HCT116 (cell line): ENCODE results near the gene ABR.

Experiments used
- ATF3 ChIP-seq: IDR thresholded peaks from 2 replicates; pipeline ENCODE4 v1.6.1; 2012
- CEBPB ChIP-seq: IDR thresholded peaks from 2 replicates; pipeline ENCODE4 v1.6.1; 2012; ENCODE audit warnings: low read depth
- CTCF ChIP-seq, 3 experiments: fragments of 200-600 bp in 1 of 3; sonication (generic) in 1 of 3; IDR thresholded peaks in 2 of 3; conservative IDR thresholded peaks in 1 of 3; 2 replicates each; pipeline ENCODE4 v1.5.1; 2012 to 2017; ENCODE audit warnings: low read depth in 2 of 3, low read length in 2 of 3, antibody characterized with exemption in 1 of 3, borderline replicate concordance in 1 of 3, control low read depth in 1 of 3, mild to moderate bottlenecking in 1 of 3, mixed read lengths in 1 of 3, mixed run types in 1 of 3, moderate library complexity in 1 of 3; ENCODE audit not compliant: insufficient read depth in 1 of 3
- EGR1 ChIP-seq: IDR thresholded peaks from 2 replicates; pipeline ENCODE4 v1.6.1; 2012; ENCODE audit warnings: low read depth
- EZH2 ChIP-seq: fragments of 200-600 bp; sonication (generic); IDR thresholded peaks from 2 replicates; pipeline ENCODE4 v1.6.1; 2017; ENCODE audit warnings: antibody characterized with exemption, mixed run types
- POLR2A ChIP-seq: IDR thresholded peaks from 2 replicates; pipeline ENCODE4 v1.7.0; 2011; ENCODE audit warnings: borderline replicate concordance; ENCODE audit not compliant: insufficient read depth, insufficient read length; ENCODE audit errors: extremely low read depth
- POLR2AphosphoS5 ChIP-seq: IDR thresholded peaks from 2 replicates; pipeline ENCODE4 v1.6.1; 2011; ENCODE audit warnings: mild to moderate bottlenecking, low read depth, low read length, moderate library complexity
- RAD21 ChIP-seq: IDR thresholded peaks from 2 replicates; pipeline ENCODE4 v1.6.1; 2012; ENCODE audit warnings: low read depth, mild to moderate bottlenecking
- REST ChIP-seq: IDR thresholded peaks from 2 replicates; pipeline ENCODE4 v1.6.1; 2012; ENCODE audit warnings: low read depth
- SRF ChIP-seq: IDR thresholded peaks from 2 replicates; pipeline ENCODE4 v1.6.1; 2012; ENCODE audit warnings: low read depth
- YY1 ChIP-seq: IDR thresholded peaks from 2 replicates; pipeline ENCODE4 v1.6.1; 2011; ENCODE audit warnings: low read length, low read depth, moderate library complexity, mild to moderate bottlenecking; ENCODE audit not compliant: insufficient replicate concordance; ENCODE audit errors: extremely low read depth
- ZFX ChIP-seq: fragments of 450-650 bp; IDR thresholded peaks from 2 replicates; pipeline ENCODE4 v1.6.1; 2017
- ZNF274 ChIP-seq: fragments of 200-500 bp; sonication (Bioruptor generic); IDR thresholded peaks from 2 replicates; pipeline ENCODE4 v1.6.1; 2014; ENCODE audit warnings: mild to moderate bottlenecking, low read depth, low read length, inconsistent platforms

GRCh38 chr17:1211287-1211686 is 31.5 kb upstream of the ABR start:
- TF ChIP-seq CEBPB, result no peak
- TF ChIP-seq EZH2, result no peak
- no peak for TF ChIP-seq CTCF (IDR thresholded peaks at IDR 0.05 in 2 of 3, conservative IDR thresholded peaks at IDR 0.05 in 1 of 3; ENCODE audit: borderline replicate concordance in 1 of 3, insufficient read depth in 1 of 3, low read depth in 2 of 3, low read length in 2 of 3)
- no peak for TF ChIP-seq POLR2A
- TF ChIP-seq REST, result no peak
- TF ChIP-seq RAD21, result no peak
- no peak for TF ChIP-seq YY1
- no peak for TF ChIP-seq ATF3
- no peak for TF ChIP-seq POLR2AphosphoS5
- TF ChIP-seq EGR1, result no peak
- TF ChIP-seq SRF, result no peak
- no peak for TF ChIP-seq ZNF274
- no peak for TF ChIP-seq ZFX
